Left lung (tissue), 10 donors: Measurements from ENCODE around the gene PSMD6. TPM values are rescaled to one million over a fixed set of nuclear protein-coding genes. Genes with fewer than 3 reads are reported as not detected.

Experiments used
- ATAC-seq: fragments of 200-7000 bp; cut with Tn5 transposase; one replicate; pipeline ENCODE4 v1.9.1; 2020; ENCODE audit warnings: moderate library complexity
- DNase-seq, 4 donors: peaks; one replicate each; pipeline ENCODE4 v3.0.0-alpha.2; 2013 to 2020
- H3K27ac ChIP-seq, 2 donors: fragments of 200-600 bp; sonication (generic) in 1 of 2; one replicate each; pipeline versions ENCODE4 v1.5.0 to v1.8.0; 2020 to 2021
- H3K27me3 ChIP-seq, 2 donors: fragments of 200-600 bp; sonication (generic) in 1 of 2; one replicate each; pipeline versions ENCODE4 v1.5.0 to v1.8.0; 2020 to 2021
- H3K36me3 ChIP-seq, 2 donors: fragments of 200-600 bp; sonication (generic) in 1 of 2; one replicate each; pipeline versions ENCODE4 v1.5.0 to v1.8.0; 2020 to 2021
- H3K4me1 ChIP-seq, 2 donors: fragments of 200-600 bp; one replicate each; pipeline ENCODE4 v1.8.0; 2021
- H3K4me3 ChIP-seq, 2 donors: fragments of 200-600 bp; sonication (generic) in 1 of 2; one replicate each; pipeline versions ENCODE4 v1.5.0 to v1.8.0; 2020 to 2021; ENCODE audit warnings: mild to moderate bottlenecking in 1 of 2
- H3K9me3 ChIP-seq, 2 donors: fragments of 200-600 bp; sonication (generic) in 1 of 2; one replicate each; pipeline versions ENCODE4 v1.5.0 to v1.8.0; 2020 to 2021
- intact Hi-C, 2 donors: fragments of 100-400 bp; cut with DNase I; formaldehyde crosslinking; loops; one replicate each; pipeline versions ENCODE4 v1.11.2 to v1.14.2; 2022
- polyA plus RNA-seq, 6 donors: library from polyadenylated mRNA; unstranded; fragments of 120-200 nt; gene quantifications; one replicate each; pipeline ENCODE4 v1.2.1, GENCODE V29; 2013; ENCODE audit not compliant: insufficient read length in 6 of 6
- total RNA-seq, 2 donors: library from RNA; stranded (reverse); fragmentation: NEBNext Ultra II Directional; extraction: Animal tissue kit (Norgen Biotek cat#: 25700); gene quantifications; one replicate each; pipeline ENCODE4 v1.2.1, GENCODE V29; 2021
- TF ChIP-seq, protein P1 (sequence below), 2 donors: fragments of 200-600 bp; sonication (generic) in 1 of 2; IDR thresholded peaks; one replicate each; pipeline versions ENCODE4 v1.5.0 to v1.8.0; 2021; ENCODE audit warnings: antibody characterized with exemption in 2 of 2
- donor health status: DM: no; HTN: yes; CAD: no.
- donor health status: DM: no; HTN: no; CAD: no.

Gene PSMD6
- total and polyA plus RNA-seq, 8 donors = 48.8 to 104 (median 93.2) TPM

DNA sequence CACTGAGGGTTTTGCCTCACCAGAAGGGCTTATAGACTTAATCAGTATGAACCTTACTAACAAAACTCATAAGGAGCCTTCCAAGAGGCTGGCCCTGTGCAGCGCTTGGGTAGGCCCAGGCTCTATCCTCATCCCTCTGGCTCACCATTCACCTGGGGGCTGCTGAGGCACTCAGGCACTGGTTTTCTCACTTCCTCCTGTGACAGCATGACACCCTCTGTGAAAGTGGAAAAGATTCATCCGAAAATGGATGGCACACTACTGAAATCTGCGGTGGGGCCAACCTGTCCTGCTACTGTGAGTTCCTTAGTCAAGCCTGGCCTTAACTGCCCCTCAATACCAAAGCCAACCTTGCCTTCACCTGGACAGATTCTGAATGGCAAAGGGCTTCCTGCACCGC, 41.3 kb downstream of the PSMD6 start:
- DNase-seq (no peak), ATAC-seq (no peak)
- TF ChIP-seq, protein P1, sequence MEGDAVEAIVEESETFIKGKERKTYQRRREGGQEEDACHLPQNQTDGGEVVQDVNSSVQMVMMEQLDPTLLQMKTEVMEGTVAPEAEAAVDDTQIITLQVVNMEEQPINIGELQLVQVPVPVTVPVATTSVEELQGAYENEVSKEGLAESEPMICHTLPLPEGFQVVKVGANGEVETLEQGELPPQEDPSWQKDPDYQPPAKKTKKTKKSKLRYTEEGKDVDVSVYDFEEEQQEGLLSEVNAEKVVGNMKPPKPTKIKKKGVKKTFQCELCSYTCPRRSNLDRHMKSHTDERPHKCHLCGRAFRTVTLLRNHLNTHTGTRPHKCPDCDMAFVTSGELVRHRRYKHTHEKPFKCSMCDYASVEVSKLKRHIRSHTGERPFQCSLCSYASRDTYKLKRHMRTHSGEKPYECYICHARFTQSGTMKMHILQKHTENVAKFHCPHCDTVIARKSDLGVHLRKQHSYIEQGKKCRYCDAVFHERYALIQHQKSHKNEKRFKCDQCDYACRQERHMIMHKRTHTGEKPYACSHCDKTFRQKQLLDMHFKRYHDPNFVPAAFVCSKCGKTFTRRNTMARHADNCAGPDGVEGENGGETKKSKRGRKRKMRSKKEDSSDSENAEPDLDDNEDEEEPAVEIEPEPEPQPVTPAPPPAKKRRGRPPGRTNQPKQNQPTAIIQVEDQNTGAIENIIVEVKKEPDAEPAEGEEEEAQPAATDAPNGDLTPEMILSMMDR (IDR thresholded peaks at IDR 0.05) = no peak
- Histone ChIP-seq H3K9me3 (no peaks in the 10 kb centered on the region), H3K36me3 (peaks cover 0 to 66% of the 10 kb centered on the region in 2 donors), H3K27me3 (no peaks in the 10 kb centered on the region), H3K27ac (peak overlapping the region in 1 of 2 donors; percentile 30), H3K4me3 (no peak overlapping the region), H3K4me1 (peaks cover 0 to 51% of the 10 kb centered on the region in 2 donors)
- intact Hi-C loops = no loop called here

DNA sequence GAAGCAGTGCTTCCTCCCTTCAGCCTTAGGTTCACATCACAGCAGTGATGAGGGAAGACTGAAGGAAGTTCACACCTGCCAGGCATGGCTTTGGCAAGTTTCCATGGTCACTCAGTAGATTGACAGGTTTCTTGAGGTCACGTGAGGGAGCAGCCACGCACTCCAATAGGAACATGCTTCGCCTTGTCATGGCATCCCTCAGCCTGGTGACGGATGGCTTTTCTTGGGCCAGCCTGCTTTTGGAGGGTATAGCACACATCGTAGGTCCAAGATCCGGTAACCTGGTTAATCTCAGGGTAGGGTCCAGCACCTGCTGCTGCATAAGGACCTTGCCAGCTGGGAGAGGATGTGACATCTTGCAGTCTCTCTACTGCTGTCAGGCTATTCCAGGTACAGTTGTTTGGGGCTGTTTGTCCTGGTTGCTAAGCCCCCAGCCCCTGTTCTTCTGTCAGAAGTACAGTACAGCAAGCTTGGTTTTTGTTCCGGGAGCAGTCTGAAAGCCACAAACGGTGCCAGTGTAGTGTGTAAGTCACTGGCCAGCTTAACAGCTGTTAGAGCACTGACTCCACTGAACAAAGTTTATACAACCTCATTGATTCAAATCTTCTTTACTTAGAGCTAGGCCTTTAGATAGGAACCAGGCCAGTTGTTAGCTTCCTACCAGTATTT, 42.3 kb downstream of the PSMD6 start:
- H3K27ac ChIP-seq = peak overlapping the region in 1 of 2 donors; percentile 53
- DNase-seq = no peak
- intact Hi-C loops = no loop called here
- ATAC-seq = no peak
- TF ChIP-seq, protein P1 (IDR thresholded peaks at IDR 0.05) = no peak
- H3K27me3 ChIP-seq = no peaks in the 10 kb centered on the region
- no peak overlapping the region for H3K4me3 ChIP-seq
- peaks cover 0 to 56% of the 10 kb centered on the region in 2 donors for H3K36me3 ChIP-seq
- H3K9me3 ChIP-seq = no peaks in the 10 kb centered on the region
- H3K4me1 ChIP-seq = peaks cover 4 to 61% of the 10 kb centered on the region in 2 donors

DNA sequence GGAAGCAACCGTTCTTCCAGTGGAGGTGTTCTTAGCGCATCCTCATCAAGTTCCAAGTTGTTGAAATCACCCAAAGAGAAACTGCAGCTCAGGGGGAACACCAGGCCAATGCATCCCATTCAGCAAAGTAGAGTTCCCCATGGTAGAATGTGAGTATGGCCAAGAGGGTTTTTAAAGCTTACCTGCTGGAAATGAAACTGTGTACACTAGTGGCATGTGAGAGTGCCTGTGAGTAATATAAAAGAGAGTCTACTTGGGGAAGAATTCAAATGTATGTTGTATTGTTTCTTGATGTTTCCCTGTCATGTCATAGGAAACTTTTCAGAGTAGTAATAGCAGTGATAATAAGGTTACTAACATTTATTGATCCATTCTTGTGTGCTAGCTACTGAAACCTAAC, 43.3 kb downstream of the PSMD6 start:
- TF ChIP-seq, protein P1 (IDR thresholded peaks at IDR 0.05) = no peak
- intact Hi-C loops = no loop called here
- Histone ChIP-seq H3K9me3 (no peaks in the 10 kb centered on the region), H3K27me3 (no peaks in the 10 kb centered on the region), H3K4me1 (peaks cover 11 to 70% of the 10 kb centered on the region in 2 donors), H3K27ac (peak overlapping the region in 1 of 2 donors; percentile 53), H3K36me3 (peaks cover 0 to 47% of the 10 kb centered on the region in 2 donors), H3K4me3 (no peak overlapping the region)
- ATAC-seq = no peak
- no peak for DNase-seq

DNA sequence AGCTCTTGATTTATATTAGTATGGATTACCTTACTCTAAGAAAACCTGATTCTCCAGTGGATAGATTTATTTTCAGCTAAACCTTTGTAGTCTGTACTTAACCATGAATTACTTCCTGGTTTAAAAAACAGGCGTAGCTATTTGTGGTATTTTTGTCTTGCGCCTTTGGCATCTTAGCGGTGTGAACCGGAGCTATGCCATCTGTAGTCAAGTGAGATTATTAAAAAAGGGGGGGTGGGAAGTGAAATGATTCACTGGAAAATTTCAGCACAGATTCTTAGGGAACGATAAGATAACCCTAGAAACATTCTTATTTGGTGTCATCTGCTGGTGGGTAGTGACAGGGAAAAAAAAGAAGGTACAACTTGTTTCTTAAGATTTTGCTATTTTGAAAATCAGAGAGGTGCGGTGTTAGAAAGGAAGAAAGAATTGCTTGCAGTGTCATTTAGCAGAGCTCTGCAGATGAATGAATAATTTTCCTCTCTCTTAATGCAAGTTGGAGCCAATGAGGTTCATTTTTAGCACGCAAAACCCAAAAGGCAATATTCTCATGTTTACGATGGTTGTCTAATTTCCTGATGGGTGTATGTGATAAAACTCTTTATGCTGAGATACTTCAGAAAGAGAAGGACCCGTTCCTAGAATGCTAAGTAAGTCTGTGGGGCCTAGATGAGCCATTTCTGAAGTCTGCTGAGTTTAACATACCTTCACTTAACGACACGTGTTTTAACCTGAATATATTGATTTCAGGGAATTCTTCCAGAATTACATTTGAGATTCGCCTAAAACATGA, 44.0 kb downstream of the PSMD6 start:
- ATAC-seq (peak; percentile 66), DNase-seq (peak in 1 of 4 donors; percentile 54)
- TF ChIP-seq, protein P1 (IDR thresholded peaks at IDR 0.05) = no peak
- Histone ChIP-seq H3K36me3 (peaks cover 0 to 40% of the 10 kb centered on the region in 2 donors), H3K4me1 (peaks cover 15 to 78% of the 10 kb centered on the region in 2 donors), H3K27ac (peak overlapping the region; percentile 28 to 53), H3K9me3 (no peaks in the 10 kb centered on the region), H3K4me3 (no peak overlapping the region), H3K27me3 (no peaks in the 10 kb centered on the region)
- intact Hi-C loops = no loop called here

DNA sequence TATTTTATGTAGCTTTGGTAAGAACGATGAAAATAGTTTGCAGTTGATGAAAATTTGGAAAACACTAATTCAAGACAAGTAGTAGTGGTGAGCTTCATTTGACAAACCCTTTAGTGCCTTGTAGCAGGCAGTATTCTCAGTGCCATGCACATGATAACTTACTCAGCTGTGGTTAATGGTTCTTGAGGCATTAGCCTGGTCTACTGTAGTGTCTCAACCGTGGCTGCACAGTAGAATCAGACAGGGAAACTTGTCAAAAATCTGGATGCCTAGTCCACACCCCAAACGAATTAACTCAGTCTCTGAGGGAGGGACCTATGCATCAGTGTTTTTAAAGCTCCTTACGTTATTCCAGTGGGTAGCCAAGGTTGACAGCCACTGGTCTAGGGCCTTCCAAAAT, 45.4 kb downstream of the PSMD6 start:
- TF ChIP-seq, protein P1 (IDR thresholded peaks at IDR 0.05) = no peak
- Histone ChIP-seq H3K27me3 (no peaks in the 10 kb centered on the region), H3K9me3 (no peaks in the 10 kb centered on the region), H3K4me3 (no peak overlapping the region), H3K4me1 (peaks cover 15 to 92% of the 10 kb centered on the region in 2 donors), H3K36me3 (peaks cover 0 to 27% of the 10 kb centered on the region in 2 donors), H3K27ac (peak overlapping the region in 1 of 2 donors; percentile 53)
- ATAC-seq (no peak), DNase-seq (no peak)
- intact Hi-C loops = no loop called here
